ENCODE data around the gene FRZB.

Gene FRZB

DNA sequence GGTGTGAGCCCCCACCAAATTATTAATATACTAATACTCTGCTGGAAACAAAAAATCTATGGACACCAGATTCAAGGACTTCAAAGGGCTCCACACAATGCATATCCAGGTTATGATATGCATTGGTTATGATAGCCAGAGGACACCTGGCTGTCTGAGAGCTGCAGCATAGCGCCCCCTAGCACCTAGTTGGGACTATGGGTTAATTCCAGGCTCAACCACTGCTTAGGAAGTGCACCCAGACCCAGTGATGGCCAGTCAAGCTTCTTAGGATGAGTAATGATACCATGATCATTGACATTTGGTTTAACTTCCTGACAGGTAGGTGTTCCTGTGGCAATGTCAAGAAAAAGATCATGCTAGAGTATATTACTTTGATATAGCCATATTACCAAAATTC, 3.8 kb upstream of the FRZB start:
- no peak for TF ChIP-seq ZNF274 (IDR thresholded peaks at IDR 0.05; ENCODE audit: low read depth, low read length)
- TF ChIP-seq SUZ12 (IDR thresholded peaks at IDR 0.05; ENCODE audit: extremely low read depth, insufficient read depth, insufficient read length) = no peak
- no peak for TF ChIP-seq YY1 (IDR thresholded peaks at IDR 0.05; ENCODE audit: insufficient read depth, insufficient read length)
- no peaks in the 10 kb centered on the region for H3K4me1 ChIP-seq (ENCODE audit: insufficient read depth, insufficient read length)
- peaks cover 17% of the 10 kb centered on the region for H3K27me3 ChIP-seq (ENCODE audit: insufficient read depth, insufficient read length)
- H3K9me3 ChIP-seq (ENCODE audit: insufficient read depth, low read length) = no peaks in the 10 kb centered on the region
- H3K9ac ChIP-seq (ENCODE audit: insufficient read length, low read depth) = no peak overlapping the region
- H3K4me3 ChIP-seq (ENCODE audit: insufficient read length, low read depth) = no peak overlapping the region
- DNase-seq (ENCODE audit: low read depth, low spot score) = peak; percentile 46
- no peaks in the 10 kb centered on the region for H3K36me3 ChIP-seq (ENCODE audit: insufficient read depth, insufficient read length, low read length)

DNA sequence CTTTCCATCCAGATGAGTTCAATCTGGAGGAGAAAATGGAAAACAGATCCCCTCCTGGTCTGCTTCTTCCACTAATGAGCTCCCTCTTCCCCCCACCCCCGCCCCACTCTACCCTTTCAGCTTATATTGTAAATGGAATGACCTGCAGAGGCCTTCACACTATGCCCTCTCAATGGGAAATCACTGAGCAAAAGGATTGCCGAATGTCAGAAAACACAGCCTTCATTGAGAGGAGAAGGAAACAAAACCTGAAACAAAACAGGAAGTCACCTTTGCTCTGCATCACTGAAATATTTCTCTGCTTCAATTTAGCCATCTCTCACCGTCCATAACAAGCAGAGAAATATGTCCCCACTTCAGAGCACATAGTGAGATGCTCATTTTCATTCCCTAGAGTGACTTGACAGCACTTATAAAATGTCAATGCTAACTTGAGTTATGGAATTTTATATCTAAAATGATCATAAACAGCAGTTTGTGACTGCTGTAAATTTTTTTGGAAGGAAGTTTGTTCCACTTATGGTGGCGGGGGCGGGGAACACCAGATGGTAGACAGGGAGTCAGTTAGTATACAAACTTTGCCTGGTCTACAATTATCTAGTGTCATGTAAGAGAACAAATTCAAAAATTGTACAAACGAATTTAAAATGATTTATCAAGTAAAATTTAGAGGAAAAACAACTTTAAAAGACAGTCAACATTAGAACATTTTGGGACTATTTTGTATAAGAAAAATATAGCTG, 1.8 kb upstream of the FRZB start:
- H3K36me3 ChIP-seq (ENCODE audit: insufficient read depth, insufficient read length, low read length) = no peaks in the 10 kb centered on the region
- H3K4me3 ChIP-seq (ENCODE audit: insufficient read length, low read depth) = no peak overlapping the region
- TF ChIP-seq SUZ12 (IDR thresholded peaks at IDR 0.05; ENCODE audit: extremely low read depth, insufficient read depth, insufficient read length) = no peak
- TF ChIP-seq YY1 (IDR thresholded peaks at IDR 0.05; ENCODE audit: insufficient read depth, insufficient read length) = no peak
- TF ChIP-seq ZNF274 (IDR thresholded peaks at IDR 0.05; ENCODE audit: low read depth, low read length) = no peak
- no peak overlapping the region for H3K9ac ChIP-seq (ENCODE audit: insufficient read length, low read depth)
- H3K27me3 ChIP-seq (ENCODE audit: insufficient read depth, insufficient read length) = peaks cover 32% of the 10 kb centered on the region
- H3K4me1 ChIP-seq (ENCODE audit: insufficient read depth, insufficient read length) = no peaks in the 10 kb centered on the region
- H3K9me3 ChIP-seq (ENCODE audit: insufficient read depth, low read length) = no peaks in the 10 kb centered on the region
- DNase-seq (ENCODE audit: low read depth, low spot score) = no peak

- Histone ChIP-seq H3K4me1 (ENCODE audit: insufficient read depth, insufficient read length) (no peaks in the 10 kb centered on the region), H3K36me3 (ENCODE audit: insufficient read depth, insufficient read length, low read length) (no peaks in the 10 kb centered on the region), H3K9me3 (ENCODE audit: insufficient read depth, low read length) (no peaks in the 10 kb centered on the region), H3K4me3 (ENCODE audit: insufficient read length, low read depth) (peak overlapping the region; percentile 54), H3K27me3 (ENCODE audit: insufficient read depth, insufficient read length) (peaks cover 32% of the 10 kb centered on the region), H3K9ac (ENCODE audit: insufficient read length, low read depth) (peak overlapping the region; percentile 79)
- no peak for DNase-seq (ENCODE audit: low read depth, low spot score)
- TF ChIP-seq YY1 (IDR thresholded peaks at IDR 0.05; ENCODE audit: insufficient read depth, insufficient read length) (no peak), SUZ12 (IDR thresholded peaks at IDR 0.05; ENCODE audit: extremely low read depth, insufficient read depth, insufficient read length) (no peak), ZNF274 (IDR thresholded peaks at IDR 0.05; ENCODE audit: low read depth, low read length) (no peak)
These were observed 1.1 kb upstream of the FRZB start for GRCh38 chr2:182867426-182868053.

DNA sequence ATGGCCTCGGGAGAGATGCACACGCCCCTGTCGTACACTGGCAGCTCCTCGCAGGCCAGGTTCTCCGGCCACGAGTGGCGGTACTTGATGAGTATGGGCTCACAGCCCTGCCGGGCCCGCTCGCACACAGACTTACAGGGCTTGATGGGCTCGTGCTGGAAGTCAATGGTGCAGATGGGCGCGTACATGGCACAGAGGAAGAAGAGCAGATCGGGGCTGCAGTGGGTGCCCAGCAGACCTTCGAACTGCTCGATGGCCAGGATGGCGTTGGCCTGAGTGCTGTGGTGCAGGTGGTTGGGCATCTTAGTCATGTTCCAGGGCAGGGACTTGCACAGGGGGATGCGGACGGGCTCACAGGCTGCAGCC, 359 bp downstream of the FRZB start:
- Histone ChIP-seq H3K4me1 (ENCODE audit: insufficient read depth, insufficient read length) (no peaks in the 10 kb centered on the region), H3K9me3 (ENCODE audit: insufficient read depth, low read length) (no peaks in the 10 kb centered on the region), H3K27me3 (ENCODE audit: insufficient read depth, insufficient read length) (peaks cover 32% of the 10 kb centered on the region), H3K4me3 (ENCODE audit: insufficient read length, low read depth) (peak overlapping the region; percentile 54), H3K36me3 (ENCODE audit: insufficient read depth, insufficient read length, low read length) (no peaks in the 10 kb centered on the region), H3K9ac (ENCODE audit: insufficient read length, low read depth) (peak overlapping the region; percentile 79)
- DNase-seq (ENCODE audit: low read depth, low spot score) = no peak
- TF ChIP-seq ZNF274 (IDR thresholded peaks at IDR 0.05; ENCODE audit: low read depth, low read length) = no peak
- no peak for TF ChIP-seq SUZ12 (IDR thresholded peaks at IDR 0.05; ENCODE audit: extremely low read depth, insufficient read depth, insufficient read length)
- TF ChIP-seq YY1 (IDR thresholded peaks at IDR 0.05; ENCODE audit: insufficient read depth, insufficient read length) = no peak

DNA sequence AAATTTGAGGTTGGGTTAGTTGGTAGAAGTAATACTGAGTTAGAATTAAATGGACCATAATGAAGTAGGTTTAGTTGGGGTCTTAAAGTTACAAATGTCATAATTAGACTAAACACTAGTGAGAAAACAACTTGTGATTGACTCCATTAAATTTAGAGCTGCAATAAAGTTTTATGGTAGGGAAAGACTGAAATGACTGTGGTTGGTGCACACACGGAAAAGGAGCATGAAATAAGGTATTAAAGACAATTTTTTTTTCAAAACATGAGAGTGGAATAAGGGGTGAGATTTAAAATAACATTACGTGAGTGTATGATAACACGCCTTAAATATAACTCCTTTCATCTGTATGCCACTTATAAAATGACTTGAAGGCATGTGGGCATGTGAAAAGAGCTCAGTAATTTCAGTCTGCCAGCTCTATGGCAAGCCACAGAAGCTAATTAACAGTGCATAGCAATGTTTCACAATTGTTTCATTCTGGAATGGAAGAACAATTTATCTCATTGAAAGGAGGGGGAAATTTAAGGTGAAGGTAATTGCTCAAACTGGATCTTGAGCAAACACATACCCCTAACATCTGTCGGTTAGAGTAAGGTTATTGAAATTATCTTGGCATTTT, 1.4 kb downstream of the FRZB start:
- Histone ChIP-seq H3K9ac (ENCODE audit: insufficient read length, low read depth) (no peak overlapping the region), H3K4me3 (ENCODE audit: insufficient read length, low read depth) (no peak overlapping the region), H3K27me3 (ENCODE audit: insufficient read depth, insufficient read length) (peaks cover 32% of the 10 kb centered on the region), H3K9me3 (ENCODE audit: insufficient read depth, low read length) (no peaks in the 10 kb centered on the region), H3K36me3 (ENCODE audit: insufficient read depth, insufficient read length, low read length) (no peaks in the 10 kb centered on the region), H3K4me1 (ENCODE audit: insufficient read depth, insufficient read length) (no peaks in the 10 kb centered on the region)
- no peak for DNase-seq (ENCODE audit: low read depth, low spot score)
- no peak for TF ChIP-seq SUZ12 (IDR thresholded peaks at IDR 0.05; ENCODE audit: extremely low read depth, insufficient read depth, insufficient read length)
- no peak for TF ChIP-seq ZNF274 (IDR thresholded peaks at IDR 0.05; ENCODE audit: low read depth, low read length)
- TF ChIP-seq YY1 (IDR thresholded peaks at IDR 0.05; ENCODE audit: insufficient read depth, insufficient read length) = no peak

- Histone ChIP-seq H3K27me3 (ENCODE audit: insufficient read depth, insufficient read length) (peaks cover 32% of the 10 kb centered on the region), H3K9me3 (ENCODE audit: insufficient read depth, low read length) (no peaks in the 10 kb centered on the region), H3K36me3 (ENCODE audit: insufficient read depth, insufficient read length, low read length) (no peaks in the 10 kb centered on the region), H3K9ac (ENCODE audit: insufficient read length, low read depth) (no peak overlapping the region), H3K4me1 (ENCODE audit: insufficient read depth, insufficient read length) (no peaks in the 10 kb centered on the region), H3K4me3 (ENCODE audit: insufficient read length, low read depth) (no peak overlapping the region)
- no peak for TF ChIP-seq SUZ12 (IDR thresholded peaks at IDR 0.05; ENCODE audit: extremely low read depth, insufficient read depth, insufficient read length)
- TF ChIP-seq YY1 (IDR thresholded peaks at IDR 0.05; ENCODE audit: insufficient read depth, insufficient read length) = no peak
- TF ChIP-seq ZNF274 (IDR thresholded peaks at IDR 0.05; ENCODE audit: low read depth, low read length) = no peak
- no peak for DNase-seq (ENCODE audit: low read depth, low spot score)
These were observed 2.8 kb downstream of the FRZB start for GRCh38 chr2:182863642-182864041.

DNA sequence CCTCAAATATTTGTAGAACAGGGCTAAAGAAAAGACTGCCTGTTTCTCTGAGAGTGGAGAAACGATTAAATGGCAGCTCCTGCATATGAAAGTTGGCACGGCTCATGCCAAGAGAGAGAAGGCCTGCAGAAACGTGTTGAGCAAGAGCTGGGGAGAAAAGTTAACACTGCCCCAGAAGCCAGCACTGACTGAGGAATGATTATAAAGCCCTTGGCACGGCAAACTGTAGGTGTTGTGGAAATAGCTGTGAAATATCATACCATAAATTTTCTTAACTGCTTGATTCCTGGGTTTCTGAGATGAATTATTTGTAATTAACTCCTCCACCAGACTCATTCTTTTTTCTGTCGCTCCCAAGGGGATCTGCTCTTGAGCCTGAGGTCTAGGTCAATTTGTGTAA, 4.3 kb downstream of the FRZB start:
- H3K4me3 ChIP-seq (ENCODE audit: insufficient read length, low read depth) = no peak overlapping the region
- no peak for TF ChIP-seq SUZ12 (IDR thresholded peaks at IDR 0.05; ENCODE audit: extremely low read depth, insufficient read depth, insufficient read length)
- no peak for TF ChIP-seq ZNF274 (IDR thresholded peaks at IDR 0.05; ENCODE audit: low read depth, low read length)
- no peak for TF ChIP-seq YY1 (IDR thresholded peaks at IDR 0.05; ENCODE audit: insufficient read depth, insufficient read length)
- H3K36me3 ChIP-seq (ENCODE audit: insufficient read depth, insufficient read length, low read length) = no peaks in the 10 kb centered on the region
- no peak for DNase-seq (ENCODE audit: low read depth, low spot score)
- no peaks in the 10 kb centered on the region for H3K4me1 ChIP-seq (ENCODE audit: insufficient read depth, insufficient read length)
- H3K9me3 ChIP-seq (ENCODE audit: insufficient read depth, low read length) = no peaks in the 10 kb centered on the region
- H3K27me3 ChIP-seq (ENCODE audit: insufficient read depth, insufficient read length) = peaks cover 32% of the 10 kb centered on the region
- H3K9ac ChIP-seq (ENCODE audit: insufficient read length, low read depth) = no peak overlapping the region

Measured in NT2/D1 (cell line).